Upper lobe of left lung (tissue), 6 donors: ENCODE measurements around the gene PKD2. TPM values are rescaled to one million over a fixed set of nuclear protein-coding genes. Genes with fewer than 3 reads are reported as not detected.
"Not testable (repeated sequence)": the region's sequence is repeated elsewhere in the genome, so short reads cannot be mapped to it uniquely, and the experiment has no call there.

ENCODE experiments used
- ATAC-seq, 2 donors: fragments of 200-7000 bp; cut with Tn5 transposase; one replicate each; pipeline ENCODE4 v1.9.1; 2022; ENCODE audit warnings: mild to moderate bottlenecking in 2 of 2, moderate library complexity in 2 of 2; ENCODE audit not compliant: low FRiP score in 2 of 2
- DNase-seq, 2 donors: peaks; one replicate each; pipeline ENCODE4 v3.0.0-alpha.2; 2019 to 2020
- H3K27ac ChIP-seq, 4 donors: fragments of 200-600 bp; sonication (generic); one replicate each; pipeline ENCODE4 v1.5.1; 2016 to 2019
- H3K27me3 ChIP-seq, 4 donors: fragments of 200-600 bp; sonication (generic); one replicate each; pipeline ENCODE4 v1.5.1; 2017 to 2019
- H3K36me3 ChIP-seq, 4 donors: fragments of 200-600 bp; sonication (generic); one replicate each; pipeline ENCODE4 v1.5.1; 2016 to 2019
- H3K4me1 ChIP-seq, 4 donors: fragments of 200-600 bp; sonication (generic); one replicate each; pipeline ENCODE4 v1.5.1; 2018 to 2019
- H3K4me3 ChIP-seq, 4 donors: fragments of 200-600 bp; sonication (generic); one replicate each; pipeline ENCODE4 v1.5.1; 2017 to 2019; ENCODE audit warnings: mild to moderate bottlenecking in 2 of 4, moderate library complexity in 1 of 4
- H3K9me3 ChIP-seq, 4 donors: fragments of 200-600 bp; sonication (generic); one replicate each; pipeline ENCODE4 v1.5.1; 2018 to 2019
- CTCF ChIP-seq, 6 experiments: fragments of 450-650 bp in 4 of 6; fragments of 200-600 bp in 2 of 6; sonication (generic) in 2 of 6; IDR thresholded peaks; one replicate each; pipeline ENCODE4 v1.5.1; 2016 to 2019; ENCODE audit warnings: antibody characterized with exemption in 6 of 6
- EP300 ChIP-seq, 4 donors: sonication (generic); formaldehyde crosslinking; IDR thresholded peaks; one replicate each; pipeline ENCODE4 v1.5.1; 2017; ENCODE audit warnings: antibody characterized with exemption in 4 of 4, control low read depth in 2 of 4
- POLR2A ChIP-seq, 4 donors: fragments of 450-650 bp; IDR thresholded peaks; one replicate each; pipeline ENCODE4 v1.5.1; 2016 to 2017; ENCODE audit warnings: antibody characterized with exemption in 4 of 4, mild to moderate bottlenecking in 2 of 4
- POLR2AphosphoS5 ChIP-seq, 2 donors: sonication (generic); formaldehyde crosslinking; IDR thresholded peaks; one replicate each; pipeline ENCODE4 v1.5.1; 2017; ENCODE audit warnings: antibody characterized with exemption in 2 of 2
- WGBS, 2 donors: methylation state at CpG; one replicate each; pipeline ENCODE4 v1.1.5; 2017 to 2018; 5-methylcytosine and 5-hydroxymethylcytosine counted together
- small RNA-seq, 4 donors: library from RNA; depleted of rRNA; stranded (forward); fragments of <200 nt; gene quantifications; one replicate each; pipeline ENCODE3, GENCODE V24; 2016
- total RNA-seq, 6 donors: library from RNA; depleted of rRNA in 4 of 6; stranded (reverse); fragments of >200 nt in 4 of 6; gene quantifications; one replicate each; pipeline versions ENCODE4 v1.1.0 to v1.2.1, GENCODE V29; 2016 to 2021
- donor health status: DM: no; HTN: no; CAD: no; lungs with moderate emphysema.
- donor health status: DM: no; HTN: yes; CAD: no; lungs with severe emphysema.

The PKD2 gene
- total RNA-seq, 6 donors from 2014 or later, result 19.5 to 76.5 (median 32.5) TPM

GRCh38 chr4:88112856-88113255 lies 105.4 kb downstream of the PKD2 start:
- no peak for DNase-seq
- H3K4me3 ChIP-seq, result no peak overlapping the region
- WGBS, 2 donors, result 96 to 97% methylated on average over 5 of the region's 5 CpGs
- ATAC-seq, result no peak
- peaks cover under 1 to 2% (median 1%) of the 10 kb centered on the region in 4 donors for H3K4me1 ChIP-seq
- H3K27me3 ChIP-seq, result no peaks in the 10 kb centered on the region
- H3K36me3 ChIP-seq, result no peaks in the 10 kb centered on the region
- TF ChIP-seq POLR2AphosphoS5 (IDR thresholded peaks at IDR 0.05) (no peak), EP300 (IDR thresholded peaks at IDR 0.05) (no peak), CTCF (IDR thresholded peaks at IDR 0.05) (no peak)
- no peak overlapping the region for H3K27ac ChIP-seq
- H3K9me3 ChIP-seq, result no peaks in the 10 kb centered on the region

- TF ChIP-seq EP300 (IDR thresholded peaks at IDR 0.05) (no peak), POLR2A (IDR thresholded peaks at IDR 0.05) (no peak), POLR2AphosphoS5 (IDR thresholded peaks at IDR 0.05) (no peak), CTCF (IDR thresholded peaks at IDR 0.05) (no peak)
- H3K9me3 ChIP-seq, result peaks cover 6 to 15% (median 9%) of the 10 kb centered on the region in 4 donors
- no peaks in the 10 kb centered on the region for H3K4me1 ChIP-seq
- DNase-seq (no peak), ATAC-seq (no peak)
- no peaks in the 10 kb centered on the region for H3K27me3 ChIP-seq
- no peaks in the 10 kb centered on the region for H3K36me3 ChIP-seq
- no peak overlapping the region for H3K4me3 ChIP-seq
- no peak overlapping the region for H3K27ac ChIP-seq
- WGBS, 2 donors, result 83 to 86% methylated on average over 5 of the region's 5 CpGs
These were observed 108.2 kb downstream of the PKD2 start for GRCh38 chr4:88115587-88115986.

GRCh38 chr4:88119943-88120342 lies 112.5 kb downstream of the PKD2 start:
- H3K27me3 ChIP-seq, result no peaks in the 10 kb centered on the region
- peaks cover 6 to 15% (median 9%) of the 10 kb centered on the region in 4 donors for H3K9me3 ChIP-seq
- H3K4me1 ChIP-seq, result no peaks in the 10 kb centered on the region
- no peak overlapping the region for H3K27ac ChIP-seq
- TF ChIP-seq POLR2AphosphoS5 (IDR thresholded peaks at IDR 0.05), result no peak
- TF ChIP-seq POLR2A (IDR thresholded peaks at IDR 0.05), result no peak
- TF ChIP-seq EP300 (IDR thresholded peaks at IDR 0.05), result no peak
- no peak for TF ChIP-seq CTCF (IDR thresholded peaks at IDR 0.05)
- DNase-seq (no peak), ATAC-seq (no peak)
- no peaks in the 10 kb centered on the region for H3K36me3 ChIP-seq
- 83 to 92% methylated on average over 2 of the region's 2 CpGs for WGBS, 2 donors
- H3K4me3 ChIP-seq, result no peak overlapping the region

GRCh38 chr4:88122260-88122659 lies 114.8 kb downstream of the PKD2 start:
- not testable (repeated sequence) for H3K27me3 ChIP-seq, H3K4me1 ChIP-seq, ATAC-seq, H3K4me3 ChIP-seq, DNase-seq, H3K27ac ChIP-seq, H3K36me3 ChIP-seq
- H3K9me3 ChIP-seq, result peaks cover 6 to 18% (median 9%) of the 10 kb centered on the region in 4 donors
- WGBS, 2 donors, result 89 to 100% methylated on average over 2 to 5 of the region's 5 CpGs

Small RNA genes within 50 kb of the gene (small RNA-seq; reads per million reads assigned to genes)
- gene RNU1-36P, result 0 reads per million in 4 donors

Other genes starting within 250 kb of the PKD2 start
- not detected for gene IBSP, start 208.1 kb upstream of the PKD2 start, total RNA-seq
- gene MEPE, start 174.7 kb upstream of the PKD2 start, total RNA-seq, result not detected
- 10 to 100 TPM in 3 of 6 donors, 1 to 10 TPM in 3; 4.6 to 26.8 (median 10.6) TPM for gene SPP1, start 31.9 kb upstream of the PKD2 start, total RNA-seq
- 10 to 100 TPM in 1 of 6 donors, 1 to 10 TPM in 4, not detected in 1; 3.8 to 11.7 (median 5.3) TPM for gene ABCG2, start 151.0 kb downstream of the PKD2 start, total RNA-seq